Testis (tissue), 3 donors: ENCODE measurements around the gene PRTFDC1. TPM values are rescaled to one million over a fixed set of nuclear protein-coding genes. Genes with fewer than 3 reads are reported as not detected.

Source experiments
- DNase-seq: peaks from one replicate; pipeline ENCODE4 v3.0.0-alpha.2; 2019
- H3K27ac ChIP-seq, 2 donors: fragments of 200-600 bp; sonication (generic); one replicate each; pipeline ENCODE4 v1.5.1; 2019
- H3K27me3 ChIP-seq: fragments of 200-600 bp; sonication (generic); one replicate; pipeline ENCODE4 v1.5.1; 2019
- H3K36me3 ChIP-seq: fragments of 200-600 bp; sonication (generic); one replicate; pipeline ENCODE4 v1.5.1; 2017; ENCODE audit warnings: low read depth; ENCODE audit errors: missing control alignments
- H3K4me1 ChIP-seq: fragments of 200-600 bp; sonication (generic); one replicate; pipeline ENCODE4 v1.5.1; 2019
- H3K4me3 ChIP-seq, 2 donors: fragments of 200-600 bp; sonication (generic); one replicate each; pipeline ENCODE4 v1.5.1; 2017 to 2019
- H3K9me3 ChIP-seq: fragments of 200-600 bp; sonication (generic); one replicate; pipeline ENCODE4 v1.5.1; 2017
- POLR2A ChIP-seq: fragments of 450-650 bp; IDR thresholded peaks from one replicate; pipeline ENCODE4 v1.6.1; 2017; ENCODE audit warnings: antibody characterized with exemption, mild to moderate bottlenecking, moderate library complexity
- WGBS, 2 donors: methylation state at CpG; one replicate each; pipeline ENCODE4 v1.1.5; 2018; 5-methylcytosine and 5-hydroxymethylcytosine counted together
- intact Hi-C: fragments of 100-400 bp; cut with DNase I; formaldehyde crosslinking; loops from one replicate; pipeline ENCODE4 v1.15.1; 2023; ENCODE audit warnings: low total_unique reads
- polyA plus RNA-seq: library from polyadenylated mRNA; stranded (reverse); fragments of 350-450 nt; fragmentation: Illumina TruSeq; extraction: RNeasy Lipid Tissue Mini Kit (QIAGEN cat#74804); gene quantifications from one replicate; pipeline ENCODE4 v1.2.3, GENCODE V29; 2014; ENCODE audit warnings: low read depth, low replicate concordance; ENCODE audit not compliant: insufficient read depth
- total RNA-seq, 2 donors: library from RNA; depleted of rRNA; stranded (reverse); fragments of >200 nt; gene quantifications; one replicate each; pipeline ENCODE4 v1.2.3, GENCODE V29; 2016
- TF ChIP-seq, protein P1 (sequence below), 3 experiments: fragments of 450-650 bp in 2 of 3; fragments of 200-600 bp in 1 of 3; sonication (generic) in 1 of 3; IDR thresholded peaks; one replicate each; pipeline ENCODE4 v1.5.1; 2016 to 2019; ENCODE audit warnings: antibody characterized with exemption in 3 of 3, mild to moderate bottlenecking in 2 of 3, moderate library complexity in 1 of 3

Gene PRTFDC1
- total and polyA plus RNA-seq, 3 donors from 2014 or later: 1.2 to 3.5 (median 2.7) TPM

DNA sequence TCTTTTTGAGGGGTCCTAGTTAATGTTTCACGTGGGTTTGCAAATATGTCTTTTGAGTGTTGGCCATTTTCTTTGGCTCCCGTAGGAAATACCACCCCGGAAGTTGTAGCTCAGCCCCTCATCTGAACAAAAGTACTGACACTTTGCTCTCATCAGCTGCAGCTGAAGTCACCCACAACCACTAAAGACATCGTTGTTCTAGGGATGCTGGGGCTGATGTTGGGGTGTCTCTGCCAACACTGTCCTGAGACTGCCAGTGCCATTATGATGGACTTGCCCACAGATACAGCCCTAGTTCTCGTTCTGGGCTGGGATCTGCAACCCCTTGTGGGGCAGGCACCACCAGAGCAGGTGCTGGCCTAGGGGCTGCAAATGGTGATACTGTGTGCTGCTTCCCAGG lies 146.1 kb downstream of the PRTFDC1 start:
- Histone ChIP-seq H3K9me3 (no peaks in the 10 kb centered on the region), H3K4me3 (no peak overlapping the region), H3K27me3 (no peaks in the 10 kb centered on the region), H3K4me1 (no peaks in the 10 kb centered on the region), H3K36me3 (no peaks in the 10 kb centered on the region), H3K27ac (no peak overlapping the region)
- intact Hi-C loops: no loop called here
- TF ChIP-seq, protein P1, sequence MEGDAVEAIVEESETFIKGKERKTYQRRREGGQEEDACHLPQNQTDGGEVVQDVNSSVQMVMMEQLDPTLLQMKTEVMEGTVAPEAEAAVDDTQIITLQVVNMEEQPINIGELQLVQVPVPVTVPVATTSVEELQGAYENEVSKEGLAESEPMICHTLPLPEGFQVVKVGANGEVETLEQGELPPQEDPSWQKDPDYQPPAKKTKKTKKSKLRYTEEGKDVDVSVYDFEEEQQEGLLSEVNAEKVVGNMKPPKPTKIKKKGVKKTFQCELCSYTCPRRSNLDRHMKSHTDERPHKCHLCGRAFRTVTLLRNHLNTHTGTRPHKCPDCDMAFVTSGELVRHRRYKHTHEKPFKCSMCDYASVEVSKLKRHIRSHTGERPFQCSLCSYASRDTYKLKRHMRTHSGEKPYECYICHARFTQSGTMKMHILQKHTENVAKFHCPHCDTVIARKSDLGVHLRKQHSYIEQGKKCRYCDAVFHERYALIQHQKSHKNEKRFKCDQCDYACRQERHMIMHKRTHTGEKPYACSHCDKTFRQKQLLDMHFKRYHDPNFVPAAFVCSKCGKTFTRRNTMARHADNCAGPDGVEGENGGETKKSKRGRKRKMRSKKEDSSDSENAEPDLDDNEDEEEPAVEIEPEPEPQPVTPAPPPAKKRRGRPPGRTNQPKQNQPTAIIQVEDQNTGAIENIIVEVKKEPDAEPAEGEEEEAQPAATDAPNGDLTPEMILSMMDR (IDR thresholded peaks at IDR 0.05): no peak
- no peak for TF ChIP-seq POLR2A
- WGBS, 2 donors: 81 to 85% methylated on average over 5 of the region's 5 CpGs
- no peak for DNase-seq

DNA sequence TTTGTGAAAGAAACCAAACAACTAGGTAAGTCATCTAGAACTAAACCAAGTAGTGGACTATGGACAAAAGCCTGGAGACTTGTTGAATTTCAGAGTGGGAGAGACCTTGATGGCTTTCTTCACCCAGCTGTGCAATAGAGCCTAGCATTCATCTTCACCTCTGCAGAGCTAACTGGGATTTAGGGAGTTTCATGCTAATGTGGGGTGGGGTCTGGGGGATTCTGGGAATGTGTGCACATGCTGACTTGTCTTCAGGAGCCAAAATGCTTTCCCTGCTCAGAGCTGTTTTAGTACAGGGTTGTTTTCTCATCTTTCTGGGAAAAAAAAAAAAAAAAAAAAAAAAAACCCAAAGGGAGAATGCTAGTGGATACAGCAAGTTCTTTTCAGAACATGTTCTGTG lies 147.4 kb downstream of the PRTFDC1 start:
- Histone ChIP-seq H3K4me3 (no peak overlapping the region), H3K36me3 (no peaks in the 10 kb centered on the region), H3K27ac (no peak overlapping the region), H3K27me3 (no peaks in the 10 kb centered on the region), H3K4me1 (no peaks in the 10 kb centered on the region), H3K9me3 (no peaks in the 10 kb centered on the region)
- TF ChIP-seq, protein P1 (IDR thresholded peaks at IDR 0.05): no peak
- no peak for TF ChIP-seq POLR2A
- intact Hi-C loops: no loop called here
- no peak for DNase-seq

DNA sequence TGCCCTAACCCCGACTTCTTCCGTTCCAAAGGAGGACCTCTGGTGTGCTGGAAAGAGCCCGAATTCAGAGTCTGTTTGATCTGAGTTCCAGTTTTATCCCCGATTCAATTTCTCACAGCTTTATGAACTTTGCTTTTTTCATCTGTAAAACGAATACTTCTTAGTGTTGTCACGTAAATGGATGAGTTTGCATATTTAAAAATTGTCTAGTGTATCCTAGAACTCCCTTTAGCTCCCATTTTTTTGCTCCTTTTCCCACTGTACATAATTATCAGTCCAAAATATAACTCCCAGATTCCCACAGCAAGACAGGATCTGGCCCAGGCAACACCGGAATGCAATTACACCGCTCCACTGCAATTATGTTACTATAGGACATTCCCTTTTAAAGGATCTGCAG lies 148.0 kb downstream of the PRTFDC1 start:
- 56 to 59% methylated on average over 8 of the region's 8 CpGs for WGBS, 2 donors

DNA sequence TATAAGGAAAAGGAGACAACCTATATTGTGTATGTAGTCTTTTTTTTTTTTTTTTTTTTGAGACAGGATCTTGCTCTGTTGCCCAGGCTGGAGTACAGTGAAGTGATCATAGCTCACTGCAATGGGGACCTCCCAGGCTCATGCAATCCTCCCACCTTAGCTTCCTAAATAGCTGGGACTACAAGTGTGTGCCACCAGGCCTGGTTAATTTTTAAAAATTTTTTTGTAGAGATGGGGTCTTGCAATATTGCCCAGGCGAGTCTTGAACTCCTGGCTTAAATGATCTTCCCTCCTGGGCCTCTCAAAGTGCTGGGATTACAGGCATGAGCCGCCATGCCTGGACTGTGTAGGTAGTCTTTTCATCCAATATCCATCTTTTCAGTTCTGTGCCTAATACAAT lies 150.0 kb downstream of the PRTFDC1 start:
- Histone ChIP-seq H3K36me3 (no peaks in the 10 kb centered on the region), H3K4me3 (no peak overlapping the region), H3K4me1 (no peaks in the 10 kb centered on the region), H3K27me3 (no peaks in the 10 kb centered on the region), H3K27ac (no peak overlapping the region), H3K9me3 (no peaks in the 10 kb centered on the region)
- DNase-seq: no peak
- TF ChIP-seq POLR2A: no peak
- TF ChIP-seq, protein P1 (IDR thresholded peaks at IDR 0.05): no peak
- intact Hi-C loops: no loop called here
- whole genome bisulfite sequencing, 2 donors: 95 to 97% methylated on average over 2 of the region's 2 CpGs

More for the DNA sequence above, 148.0 kb downstream of the PRTFDC1 start:
- Histone ChIP-seq H3K4me1 (no peaks in the 10 kb centered on the region), H3K36me3 (no peaks in the 10 kb centered on the region), H3K4me3 (no peak overlapping the region), H3K27ac (no peak overlapping the region), H3K9me3 (no peaks in the 10 kb centered on the region), H3K27me3 (no peaks in the 10 kb centered on the region)
- TF ChIP-seq, protein P1 (IDR thresholded peaks at IDR 0.05): no peak
- no peak for TF ChIP-seq POLR2A
- intact Hi-C loops: no loop called here
- no peak for DNase-seq

DNA sequence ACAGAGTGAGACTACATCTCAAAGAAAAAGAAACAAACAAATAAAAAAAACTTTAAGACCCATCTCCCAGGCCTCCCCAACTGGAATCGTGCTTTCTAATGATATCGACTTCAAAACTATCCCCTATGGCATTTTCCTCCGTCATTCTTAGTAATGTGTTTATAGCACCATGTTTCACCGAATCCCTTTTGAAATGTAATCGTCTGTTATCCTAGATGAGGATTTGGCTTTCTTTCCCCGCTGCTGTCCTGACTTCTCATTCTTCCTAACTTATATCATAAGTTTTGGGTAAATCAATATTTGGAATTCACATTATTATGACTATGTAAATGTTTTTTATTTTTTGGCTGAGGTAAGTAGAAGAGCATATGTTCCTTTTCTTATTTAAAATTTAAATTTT lies 151.5 kb downstream of the PRTFDC1 start:
- Histone ChIP-seq H3K9me3 (no peaks in the 10 kb centered on the region), H3K27me3 (no peaks in the 10 kb centered on the region), H3K4me3 (no peak overlapping the region), H3K36me3 (no peaks in the 10 kb centered on the region), H3K27ac (no peak overlapping the region), H3K4me1 (no peaks in the 10 kb centered on the region)
- intact Hi-C loops: no loop called here
- 83 to 91% methylated on average over 6 of the region's 6 CpGs for WGBS, 2 donors
- TF ChIP-seq, protein P1 (IDR thresholded peaks at IDR 0.05): no peak
- TF ChIP-seq POLR2A: no peak
- no peak for DNase-seq
